ENCODE data around the gene CD2BP2. TPM values are rescaled to one million over a fixed set of nuclear protein-coding genes. Genes with fewer than 3 reads are reported as not detected.

Gene CD2BP2
- total and polyA plus RNA-seq, 2 of the 13 experiments (the other 11 are each of a cell fraction or from before 2014, with no cell fraction given) = 24.9 to 54.6 TPM

- TF ChIP-seq, protein P1, sequence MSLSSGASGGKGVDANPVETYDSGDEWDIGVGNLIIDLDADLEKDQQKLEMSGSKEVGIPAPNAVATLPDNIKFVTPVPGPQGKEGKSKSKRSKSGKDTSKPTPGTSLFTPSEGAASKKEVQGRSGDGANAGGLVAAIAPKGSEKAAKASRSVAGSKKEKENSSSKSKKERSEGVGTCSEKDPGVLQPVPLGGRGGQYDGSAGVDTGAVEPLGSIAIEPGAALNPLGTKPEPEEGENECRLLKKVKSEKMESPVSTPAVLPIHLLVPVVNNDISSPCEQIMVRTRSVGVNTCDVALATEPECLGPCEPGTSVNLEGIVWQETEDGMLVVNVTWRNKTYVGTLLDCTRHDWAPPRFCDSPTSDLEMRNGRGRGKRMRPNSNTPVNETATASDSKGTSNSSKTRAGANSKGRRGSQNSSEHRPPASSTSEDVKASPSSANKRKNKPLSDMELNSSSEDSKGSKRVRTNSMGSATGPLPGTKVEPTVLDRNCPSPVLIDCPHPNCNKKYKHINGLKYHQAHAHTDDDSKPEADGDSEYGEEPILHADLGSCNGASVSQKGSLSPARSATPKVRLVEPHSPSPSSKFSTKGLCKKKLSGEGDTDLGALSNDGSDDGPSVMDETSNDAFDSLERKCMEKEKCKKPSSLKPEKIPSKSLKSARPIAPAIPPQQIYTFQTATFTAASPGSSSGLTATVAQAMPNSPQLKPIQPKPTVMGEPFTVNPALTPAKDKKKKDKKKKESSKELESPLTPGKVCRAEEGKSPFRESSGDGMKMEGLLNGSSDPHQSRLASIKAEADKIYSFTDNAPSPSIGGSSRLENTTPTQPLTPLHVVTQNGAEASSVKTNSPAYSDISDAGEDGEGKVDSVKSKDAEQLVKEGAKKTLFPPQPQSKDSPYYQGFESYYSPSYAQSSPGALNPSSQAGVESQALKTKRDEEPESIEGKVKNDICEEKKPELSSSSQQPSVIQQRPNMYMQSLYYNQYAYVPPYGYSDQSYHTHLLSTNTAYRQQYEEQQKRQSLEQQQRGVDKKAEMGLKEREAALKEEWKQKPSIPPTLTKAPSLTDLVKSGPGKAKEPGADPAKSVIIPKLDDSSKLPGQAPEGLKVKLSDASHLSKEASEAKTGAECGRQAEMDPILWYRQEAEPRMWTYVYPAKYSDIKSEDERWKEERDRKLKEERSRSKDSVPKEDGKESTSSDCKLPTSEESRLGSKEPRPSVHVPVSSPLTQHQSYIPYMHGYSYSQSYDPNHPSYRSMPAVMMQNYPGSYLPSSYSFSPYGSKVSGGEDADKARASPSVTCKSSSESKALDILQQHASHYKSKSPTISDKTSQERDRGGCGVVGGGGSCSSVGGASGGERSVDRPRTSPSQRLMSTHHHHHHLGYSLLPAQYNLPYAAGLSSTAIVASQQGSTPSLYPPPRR (CRISPR knock-in tag; IDR thresholded peaks at IDR 0.05; ENCODE audit: borderline replicate concordance) = peak; percentile 40; the same call in 1 of the 2 replicates
- TF ChIP-seq SPEN (CRISPR knock-in tag; IDR thresholded peaks at IDR 0.05; ENCODE audit: low read depth) (peak; percentile 76), HOXA9 (CRISPR knock-in tag; IDR thresholded peaks at IDR 0.05; ENCODE audit: borderline replicate concordance) (peak; percentile 69; the same call in 1 of the 2 replicates)
- TF ChIP-seq, protein P2, sequence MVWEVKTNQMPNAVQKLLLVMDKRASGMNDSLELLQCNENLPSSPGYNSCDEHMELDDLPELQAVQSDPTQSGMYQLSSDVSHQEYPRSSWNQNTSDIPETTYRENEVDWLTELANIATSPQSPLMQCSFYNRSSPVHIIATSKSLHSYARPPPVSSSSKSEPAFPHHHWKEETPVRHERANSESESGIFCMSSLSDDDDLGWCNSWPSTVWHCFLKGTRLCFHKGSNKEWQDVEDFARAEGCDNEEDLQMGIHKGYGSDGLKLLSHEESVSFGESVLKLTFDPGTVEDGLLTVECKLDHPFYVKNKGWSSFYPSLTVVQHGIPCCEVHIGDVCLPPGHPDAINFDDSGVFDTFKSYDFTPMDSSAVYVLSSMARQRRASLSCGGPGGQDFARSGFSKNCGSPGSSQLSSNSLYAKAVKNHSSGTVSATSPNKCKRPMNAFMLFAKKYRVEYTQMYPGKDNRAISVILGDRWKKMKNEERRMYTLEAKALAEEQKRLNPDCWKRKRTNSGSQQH (CRISPR knock-in tag; IDR thresholded peaks at IDR 0.05; ENCODE audit: low read depth) = peak; percentile 83
Measured at GRCh38 chr16:30335028-30335597, 20.0 kb downstream of the CD2BP2 start (continued).
